ENCODE data around the gene KIAA0825. TPM values are rescaled to one million over a fixed set of nuclear protein-coding genes. Genes with fewer than 3 reads are reported as not detected.

Gene KIAA0825
- total RNA-seq, 2 donors from 2014 or later, result 4.1 to 4.3 TPM

GRCh38 chr5:94249430-94249829 is 369.0 kb downstream of the KIAA0825 start:
- ATAC-seq (ENCODE audit: insufficient number of reproducible peaks, low FRiP score, low read depth), result no peak

GRCh38 chr5:94248175-94248875 is 370.1 kb downstream of the KIAA0825 start:
- no peak for TF ChIP-seq CTCF (IDR thresholded peaks at IDR 0.05)
- H3K9me3 ChIP-seq, result no peaks in the 10 kb centered on the region
- no peaks in the 10 kb centered on the region for H3K36me3 ChIP-seq
- no peak overlapping the region for H3K27ac ChIP-seq
- no peak overlapping the region for H3K4me3 ChIP-seq
- no peaks in the 10 kb centered on the region for H3K4me1 ChIP-seq (ENCODE audit: control insufficient read depth in 1 of 2, low read depth in 2 of 2)
- no peak for DNase-seq (ENCODE audit: low spot score)
- no peaks in the 10 kb centered on the region for H3K27me3 ChIP-seq (replicated peaks; ENCODE audit: insufficient read depth)
- ATAC-seq (ENCODE audit: insufficient number of reproducible peaks, low FRiP score, low read depth), result no peak

More at GRCh38 chr5:94249430-94249829, 369.0 kb downstream of the KIAA0825 start:
- H3K9me3 ChIP-seq, result no peaks in the 10 kb centered on the region
- no peak for DNase-seq (ENCODE audit: low spot score)
- no peak overlapping the region for H3K4me3 ChIP-seq
- H3K27me3 ChIP-seq (replicated peaks; ENCODE audit: insufficient read depth), result no peaks in the 10 kb centered on the region
- H3K4me1 ChIP-seq (ENCODE audit: control insufficient read depth in 1 of 2, low read depth in 2 of 2), result no peaks in the 10 kb centered on the region
- no peak for TF ChIP-seq CTCF (IDR thresholded peaks at IDR 0.05)
- H3K27ac ChIP-seq, result no peak overlapping the region
- H3K36me3 ChIP-seq, result no peaks in the 10 kb centered on the region

GRCh38 chr5:94245608-94246007 is 372.8 kb downstream of the KIAA0825 start:
- H3K4me1 ChIP-seq (ENCODE audit: control insufficient read depth in 1 of 2, low read depth in 2 of 2), result peaks cover 0 to 10% of the 10 kb centered on the region in 2 donors
- DNase-seq (ENCODE audit: low spot score) (no peak), ATAC-seq (ENCODE audit: insufficient number of reproducible peaks, low FRiP score, low read depth) (no peak)
- TF ChIP-seq CTCF (IDR thresholded peaks at IDR 0.05), result no peak
- H3K27me3 ChIP-seq (replicated peaks; ENCODE audit: insufficient read depth), result no peaks in the 10 kb centered on the region
- H3K4me3 ChIP-seq, result no peak overlapping the region
- H3K27ac ChIP-seq, result no peak overlapping the region
- H3K36me3 ChIP-seq, result no peaks in the 10 kb centered on the region
- no peaks in the 10 kb centered on the region for H3K9me3 ChIP-seq

GRCh38 chr5:94244921-94245320 is 373.5 kb downstream of the KIAA0825 start:
- no peak for TF ChIP-seq CTCF (IDR thresholded peaks at IDR 0.05)
- Histone ChIP-seq H3K36me3 (no peaks in the 10 kb centered on the region), H3K27me3 (replicated peaks; ENCODE audit: insufficient read depth) (no peaks in the 10 kb centered on the region), H3K4me3 (no peak overlapping the region), H3K4me1 (ENCODE audit: control insufficient read depth in 1 of 2, low read depth in 2 of 2) (peaks cover 0 to 10% of the 10 kb centered on the region in 2 donors), H3K9me3 (no peaks in the 10 kb centered on the region), H3K27ac (no peak overlapping the region)
- ATAC-seq (ENCODE audit: insufficient number of reproducible peaks, low FRiP score, low read depth), result no peak
- DNase-seq (ENCODE audit: low spot score), result no peak

- Histone ChIP-seq H3K27me3 (replicated peaks; ENCODE audit: insufficient read depth) (no peaks in the 10 kb centered on the region), H3K4me1 (ENCODE audit: control insufficient read depth in 1 of 2, low read depth in 2 of 2) (peaks cover 0 to 10% of the 10 kb centered on the region in 2 donors), H3K27ac (no peak overlapping the region), H3K36me3 (no peaks in the 10 kb centered on the region), H3K9me3 (no peaks in the 10 kb centered on the region), H3K4me3 (no peak overlapping the region)
- no peak for ATAC-seq (ENCODE audit: insufficient number of reproducible peaks, low FRiP score, low read depth)
- no peak for DNase-seq (ENCODE audit: low spot score)
- TF ChIP-seq CTCF (IDR thresholded peaks at IDR 0.05), result no peak
Observed at GRCh38 chr5:94243612-94244011, 374.8 kb downstream of the KIAA0825 start.

Measured in thoracic aorta (tissue), 2 donors.